K562 (cell line): ENCODE data around the gene ANKRD10. TPM values are rescaled to one million over a fixed set of nuclear protein-coding genes. Genes with fewer than 3 reads are reported as not detected.
A peak's percentile ranks its signal among the peaks of the same experiment; 100 is the strongest.

Experiments used
- CHD1 ChIP-seq: fragments of 200-600 bp; sonication (generic); IDR thresholded peaks from one replicate; pipeline ENCODE4 v1.6.1; 2012; ENCODE audit warnings: mild to moderate bottlenecking, moderate library complexity, low read length, inconsistent platforms
- EWSR1 ChIP-seq: fragments of 450-650 bp; IDR thresholded peaks from 2 replicates; pipeline ENCODE4 v1.6.1; 2018; ENCODE audit warnings: borderline replicate concordance, mild to moderate bottlenecking, low read depth, moderate library complexity; ENCODE audit not compliant: partially characterized antibody
- GTF2F1 ChIP-seq: IDR thresholded peaks from 2 replicates; pipeline ENCODE4 v1.6.1; 2011; ENCODE audit warnings: low read depth, low read length, improper control_type of control experiment
- KLF1 ChIP-seq: fragments of 450-650 bp; IDR thresholded peaks from 2 replicates; pipeline ENCODE4 v1.6.1; 2016; ENCODE audit warnings: missing genetic modification characterization, missing compliant biosample characterization
- MIER1 ChIP-seq: fragments of 450-650 bp; IDR thresholded peaks from 2 replicates; pipeline ENCODE4 v1.6.1; 2016; ENCODE audit warnings: antibody characterized with exemption, mild to moderate bottlenecking, low read depth
- NRF1 ChIP-seq, 2 experiments: fragments of 450-650 bp; IDR thresholded peaks in 1 of 2; conservative IDR thresholded peaks in 1 of 2; 2 replicates each; pipeline ENCODE4 v1.6.1; 2014; ENCODE audit warnings: mild to moderate bottlenecking in 2 of 2
- POLR2AphosphoS2 ChIP-seq: IDR thresholded peaks from 2 replicates; pipeline ENCODE4 v1.6.1; 2012; ENCODE audit warnings: low read length, improper control_type of control experiment
- POLR2B ChIP-seq: fragments of 450-650 bp; IDR thresholded peaks from 2 replicates; pipeline ENCODE4 v1.6.1; 2018; ENCODE audit warnings: low read depth; ENCODE audit not compliant: partially characterized antibody
- SAFB2 ChIP-seq: fragments of 200-400 bp; formaldehyde crosslinking; IDR thresholded peaks from 2 replicates; pipeline ENCODE4 v1.6.1; 2018; ENCODE audit warnings: borderline replicate concordance, low read length, low read depth, moderate library complexity; ENCODE audit not compliant: severe bottlenecking
- SMC3 ChIP-seq: conservative IDR thresholded peaks from 2 replicates; pipeline ENCODE4 v1.6.1; 2011; ENCODE audit warnings: low read depth, low read length, improper control_type of control experiment; ENCODE audit not compliant: insufficient read depth
- TAF15 ChIP-seq: fragments of 200-400 bp; formaldehyde crosslinking; IDR thresholded peaks from 2 replicates; pipeline ENCODE4 v1.6.1; 2017; ENCODE audit warnings: mild to moderate bottlenecking, low read depth, low read length, moderate library complexity
- TARDBP ChIP-seq: fragments of 450-650 bp; IDR thresholded peaks from 2 replicates; pipeline ENCODE4 v1.6.1; 2016
- ZNF12 ChIP-seq: sonication (generic); formaldehyde crosslinking; IDR thresholded peaks from 2 replicates; pipeline ENCODE4 v1.4.0; 2020; ENCODE audit warnings: mild to moderate bottlenecking, missing genetic modification reagents
- ZNF217 ChIP-seq: sonication (generic); formaldehyde crosslinking; IDR thresholded peaks from 2 replicates; pipeline ENCODE4 v1.8.0; 2022; ENCODE audit warnings: mild to moderate bottlenecking, missing genetic modification reagents
- ZNF431 ChIP-seq: sonication (generic); formaldehyde crosslinking; IDR thresholded peaks from 2 replicates; pipeline ENCODE4 v1.8.0; 2022; ENCODE audit warnings: mild to moderate bottlenecking, missing genetic modification reagents
- ZNF717 ChIP-seq: fragments of 250-450 bp; sonication (Bioruptor Pico); IDR thresholded peaks from 2 replicates; pipeline ENCODE4 v1.5.0; 2021
- ZNF77 ChIP-seq: fragments of 250-450 bp; sonication (Bioruptor Pico); IDR thresholded peaks from 2 replicates; pipeline ENCODE4 v1.5.0; 2020
- polyA plus RNA-seq, 8 experiments: library from polyadenylated mRNA; depleted of rRNA in 4 of 8; stranded (reverse) in 5 of 8; unstranded in 3 of 8; fragments of >200 nt; fragmentation: Nextera tagmentation in 2 of 8; fragmentation: Illumina TruSeq in 1 of 8; extraction: Ambion mirVana in 2 of 8; extraction: Trizol in 1 of 8; gene quantifications; 2 replicates each; pipeline versions ENCODE4 v1.2.1 to v1.2.3, GENCODE V29; 2011 to 2014; ENCODE audit warnings: inconsistent platforms in 1 of 8, missing spikeins in 1 of 8
- total RNA-seq, 7 experiments: library from RNA; depleted of rRNA in 6 of 7; stranded (reverse); fragments of >200 nt in 6 of 7; fragmentation: Illumina TruSeq in 2 of 7; extraction: Trizol in 2 of 7; gene quantifications; 2 replicates each; pipeline versions ENCODE4 v1.2.1 to v1.2.3, GENCODE V29; 2011 to 2021; ENCODE audit warnings: low replicate concordance in 1 of 7

Gene ANKRD10
- total and polyA plus RNA-seq, 9 of the 15 experiments (the other 6 are each of a cell fraction or from before 2014, with no cell fraction given), result 21.7 to 183 (median 45.0) TPM

DNA sequence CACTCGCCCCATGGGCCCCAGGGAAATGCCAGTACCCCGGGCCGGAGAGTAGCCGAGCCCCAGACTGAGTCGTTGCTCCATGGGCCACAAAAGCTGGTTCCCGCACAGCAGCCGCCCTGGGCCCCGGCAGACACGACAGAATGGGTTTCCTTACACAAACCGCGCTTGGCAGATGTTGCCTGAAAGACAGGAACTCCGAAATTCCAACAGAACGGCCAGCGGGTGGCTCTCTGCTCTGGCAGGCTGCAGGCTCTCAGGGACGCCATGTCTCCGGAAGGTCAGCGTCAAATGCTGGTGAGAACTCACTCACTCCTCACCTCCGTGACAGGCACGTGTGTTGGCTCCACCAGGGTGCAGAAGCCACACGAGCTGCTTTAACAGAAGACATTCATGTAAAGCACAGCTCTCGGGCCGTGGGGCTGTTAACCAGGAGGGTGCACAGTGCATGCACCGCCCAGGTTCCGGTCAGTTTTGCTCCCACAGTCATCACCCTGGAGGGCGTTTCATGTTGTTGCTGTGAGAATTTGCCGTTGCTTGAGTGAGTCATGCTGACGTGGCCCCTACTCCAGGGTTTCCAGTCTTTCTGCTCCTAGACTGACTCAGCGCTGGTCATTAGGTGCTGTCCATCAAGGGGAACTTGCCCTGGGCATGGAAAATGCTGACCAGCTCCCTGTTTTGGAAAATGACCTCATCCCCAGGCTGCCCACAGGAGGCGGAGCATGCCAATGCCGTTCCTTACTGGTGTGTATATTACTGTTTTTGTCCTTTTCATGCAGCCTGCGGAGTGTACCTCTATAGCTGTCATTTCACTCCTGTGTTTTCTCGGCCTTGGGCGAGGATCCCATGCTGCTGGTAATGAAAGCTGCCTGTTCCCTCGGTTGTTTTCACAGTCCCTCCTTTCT, 44.8 kb downstream of the ANKRD10 start (continued):
- TF ChIP-seq ZNF217, result no peak
- TF ChIP-seq POLR2AphosphoS2, result 0 out of 2 replicates have a peak, but pooled peaks have one; percentile 34
- peak; percentile 68 for TF ChIP-seq POLR2B
- peak; percentile 67 to 77 for TF ChIP-seq NRF1 (conservative IDR thresholded peaks at IDR 0.05 in 1 of 2, IDR thresholded peaks at IDR 0.05 in 1 of 2)
- TF ChIP-seq EWSR1, result no peak
- no peak for TF ChIP-seq SAFB2
- TF ChIP-seq ZNF717 (CRISPR knock-in tag), result no peak
- no peak for TF ChIP-seq MIER1
- peak; percentile 77 for TF ChIP-seq KLF1 (tag)
- TF ChIP-seq ZNF431, result 0 out of 2 replicates have a peak, but pooled peaks have one; percentile 5
- no peak for TF ChIP-seq ZNF12 (CRISPR knock-in tag)
- TF ChIP-seq ZNF77 (CRISPR knock-in tag), result no peak
- 0 out of 2 replicates have a peak, but pooled peaks have one; percentile 30 for TF ChIP-seq GTF2F1
- no peak for TF ChIP-seq SMC3
- peak; percentile 45 for TF ChIP-seq CHD1
- no peak for TF ChIP-seq TAF15
- no peak for TF ChIP-seq TARDBP
- TF ChIP-seq, all 486 proteins: peak for 149
